Activated CD4-positive, alpha-beta T cell treated with anti-CD3 and anti-CD28 coated beads, Interleukin-2, amount 10 ng/mL, durations not matched to agents 24 days and 14 days (primary cell): Measurements from ENCODE around the gene TRIM65. TPM values are rescaled to one million over a fixed set of nuclear protein-coding genes. Genes with fewer than 3 reads are reported as not detected.
A peak's percentile ranks its signal among the peaks of the same experiment; 100 is the strongest.

Experiments
- DNase-seq: peaks from one replicate; pipeline ENCODE4 v3.0.0; 2022
- H3K27ac Mint-ChIP-seq: one replicate; pipeline ENCODE4 v1.8.0; 2022; ENCODE audit warnings: mild to moderate bottlenecking, mixed read lengths
- H3K27me3 Mint-ChIP-seq: one replicate; pipeline ENCODE4 v1.8.0; 2022; ENCODE audit warnings: mixed read lengths
- H3K36me3 Mint-ChIP-seq: one replicate; pipeline ENCODE4 v1.8.0; 2022; ENCODE audit warnings: low read depth, mild to moderate bottlenecking, mixed read lengths
- H3K4me1 Mint-ChIP-seq: one replicate; pipeline ENCODE4 v1.8.0; 2021; ENCODE audit warnings: mixed read lengths
- H3K4me3 Mint-ChIP-seq: one replicate; pipeline ENCODE4 v1.8.0; 2022; ENCODE audit warnings: mild to moderate bottlenecking, moderate library complexity, mixed read lengths
- H3K9me3 Mint-ChIP-seq: one replicate; pipeline ENCODE4 v1.8.0; 2021; ENCODE audit warnings: mixed read lengths
- intact Hi-C: fragments of 100-400 bp; cut with micrococcal nuclease; formaldehyde crosslinking; loops from one replicate; pipeline ENCODE4 v1.15.1; 2023
- total RNA-seq: library from RNA; stranded (reverse); gene quantifications from 2 replicates; pipeline ENCODE4 v1.2.3, GENCODE V29; 2022

TRIM65 gene
- total RNA-seq, 1 donor from 2014 or later: 48.1 TPM

DNA sequence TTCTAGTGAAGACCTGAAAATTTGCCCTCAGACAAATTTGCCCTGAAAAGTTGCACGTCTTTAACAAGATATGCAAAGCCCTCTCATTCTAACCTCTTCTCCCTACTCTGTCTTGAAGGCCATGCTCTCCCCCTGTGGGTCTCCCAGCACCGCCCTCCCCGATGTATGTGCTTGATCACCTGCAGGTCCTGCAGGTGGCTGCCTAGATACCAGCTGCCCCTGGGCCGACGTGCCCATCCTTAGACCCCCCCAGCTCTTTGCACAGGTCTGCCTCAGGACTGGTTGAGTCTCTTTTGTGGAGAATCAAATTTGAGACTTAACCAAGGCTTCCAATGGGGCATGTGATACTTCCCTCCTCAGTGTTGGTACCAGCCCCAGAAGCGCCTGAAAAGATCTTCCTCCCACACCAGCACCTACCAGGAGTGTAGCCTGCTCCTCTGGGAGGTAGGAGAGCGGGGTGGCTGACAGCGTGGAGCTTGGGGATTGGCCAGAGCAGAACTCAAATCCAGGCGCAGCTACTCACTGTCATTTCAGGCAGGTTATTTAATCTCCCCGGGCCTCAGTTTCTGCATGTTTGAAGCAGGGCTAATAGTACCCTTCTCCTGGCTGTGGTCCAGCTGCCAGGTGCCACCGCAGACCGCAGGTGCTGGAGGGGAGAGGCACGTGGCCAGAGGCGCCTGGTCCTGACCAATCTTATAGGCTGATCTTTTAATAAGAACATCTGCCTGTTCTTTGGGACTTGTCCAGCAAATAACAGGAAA lies 12.5 kb upstream of the TRIM65 start:
- H3K4me1 Mint-ChIP-seq: peaks cover 9% of the 10 kb centered on the region

DNA sequence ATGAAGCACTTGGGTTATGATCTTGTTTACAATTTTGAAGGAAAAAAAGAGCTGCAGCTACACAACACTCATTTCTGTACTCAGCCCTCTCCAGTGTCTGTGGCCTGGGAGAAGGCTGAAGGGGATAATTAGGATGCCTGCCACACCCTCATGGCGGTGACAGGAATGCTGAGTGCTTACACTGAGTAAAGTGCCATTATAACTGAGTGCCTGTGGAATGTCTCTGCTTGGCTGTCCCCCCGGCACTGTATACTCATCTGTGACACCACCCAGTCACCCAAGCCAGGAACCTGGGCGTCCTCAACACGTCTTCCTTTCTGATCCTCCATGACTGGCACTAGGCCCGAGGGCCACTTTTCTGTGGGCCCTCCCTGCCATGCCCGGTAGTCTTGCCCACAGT lies 11.4 kb upstream of the TRIM65 start:
- H3K27me3 Mint-ChIP-seq: no peaks in the 10 kb centered on the region
- no peak overlapping the region for H3K4me3 Mint-ChIP-seq
- peaks cover 12% of the 10 kb centered on the region for H3K4me1 Mint-ChIP-seq
- peaks cover 6% of the 10 kb centered on the region for H3K36me3 Mint-ChIP-seq
- H3K27ac Mint-ChIP-seq: no peak overlapping the region
- DNase-seq: no peak
- no peaks in the 10 kb centered on the region for H3K9me3 Mint-ChIP-seq
- intact Hi-C loops: loop anchor here (10.0 kb wide), 2 partner anchors 167 to 197 kb away; partner anchors contain the start of genes EXOC7, GALR2, SRP68 and ZACN

More for the DNA sequence above, 12.5 kb upstream of the TRIM65 start:
- Mint-ChIP-seq H3K9me3 (no peaks in the 10 kb centered on the region), H3K27ac (no peak overlapping the region), H3K36me3 (peaks cover 6% of the 10 kb centered on the region), H3K27me3 (no peaks in the 10 kb centered on the region), H3K4me3 (no peak overlapping the region)
- intact Hi-C loops: loop anchor here (10.0 kb wide), 2 partner anchors 166 to 196 kb away; partner anchors contain the start of genes EXOC7, GALR2, SRP68 and ZACN
- DNase-seq: no peak

DNA sequence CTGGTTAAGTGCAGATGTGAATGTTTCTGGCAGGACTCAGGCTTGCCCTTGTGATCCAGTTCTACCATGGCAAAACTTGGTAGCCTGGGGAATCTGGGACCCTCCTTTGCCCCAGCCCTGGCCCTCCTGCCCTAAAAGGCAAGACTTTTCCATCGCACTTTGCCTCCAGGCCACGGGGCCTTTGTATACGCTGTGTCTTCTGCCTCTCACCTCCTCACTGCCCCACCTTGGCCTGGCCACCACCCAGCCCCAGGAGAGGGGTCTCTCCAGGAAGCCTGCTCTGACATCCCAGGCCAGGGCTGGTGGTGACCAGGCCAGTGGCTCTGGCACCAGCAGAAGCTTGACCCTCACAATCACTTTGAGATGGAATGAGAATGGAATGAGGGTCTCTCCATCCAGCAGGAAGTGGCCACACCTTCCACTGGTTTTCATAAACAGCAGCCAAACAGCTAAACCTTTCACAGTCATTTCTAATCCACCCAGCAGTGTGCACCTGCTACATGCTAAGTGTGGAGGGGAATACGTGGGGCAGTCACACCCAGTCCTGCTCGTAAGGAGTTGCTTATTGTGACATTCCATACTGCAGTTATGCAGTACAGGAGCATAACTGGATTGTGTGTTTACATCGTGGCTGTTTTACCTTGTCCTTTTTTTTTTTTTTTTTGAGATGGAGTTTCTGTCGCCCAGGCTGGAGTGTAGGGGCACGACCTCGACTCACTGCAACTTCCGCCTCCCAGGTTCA lies 9.6 kb upstream of the TRIM65 start:
- Mint-ChIP-seq H3K27me3 (no peaks in the 10 kb centered on the region), H3K27ac (peak overlapping the region; percentile 78), H3K36me3 (peaks cover 14% of the 10 kb centered on the region), H3K9me3 (no peaks in the 10 kb centered on the region), H3K4me3 (peak overlapping the region; percentile 55), H3K4me1 (peaks cover 12% of the 10 kb centered on the region)
- no peak for DNase-seq
- intact Hi-C loops: loop anchor here (10.0 kb wide), 2 partner anchors 168 to 198 kb away; partner anchors contain the start of genes EXOC7, GALR2, SRP68 and ZACN

DNA sequence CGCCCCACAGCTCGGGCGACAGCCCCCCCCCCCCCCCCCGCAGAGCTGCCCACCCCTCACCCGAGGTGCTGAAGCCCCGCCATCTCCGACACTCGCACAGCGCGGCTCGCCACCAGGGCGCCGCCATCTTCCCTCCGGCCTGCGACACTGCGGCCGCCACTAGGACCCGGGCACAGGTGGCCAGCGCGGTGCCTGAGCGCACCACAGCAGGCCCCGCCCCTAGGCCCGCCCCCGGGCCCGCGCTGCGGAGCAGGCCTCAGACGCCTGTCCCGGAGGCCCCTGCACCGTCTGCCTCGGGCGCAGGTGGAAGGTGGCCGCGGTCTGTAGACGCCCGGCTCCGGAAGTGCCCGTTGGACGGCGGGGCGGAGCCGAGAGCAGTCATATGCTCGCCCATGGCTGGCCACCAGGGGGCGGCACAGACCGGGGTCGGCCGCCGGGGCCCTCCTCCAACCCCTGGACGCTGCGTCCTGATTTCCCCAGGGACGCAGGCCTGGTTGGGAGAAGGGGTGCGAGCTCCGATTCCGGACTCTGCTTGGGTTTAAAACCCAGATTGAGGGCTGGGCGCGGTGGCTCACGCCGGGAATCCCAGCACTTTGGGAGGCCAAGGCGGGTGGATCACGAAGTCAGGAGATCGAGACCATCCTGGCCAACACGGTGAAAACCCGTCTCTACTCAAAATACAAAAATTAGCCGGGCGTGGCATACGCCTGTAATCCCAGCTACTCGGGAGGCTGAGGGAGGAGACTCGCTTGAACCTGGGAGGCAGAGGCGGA lies 8.2 kb upstream of the TRIM65 start, which contains the start of gene MRPL38:
Gene MRPL38, minus strand, starts transcription at position 136 of the 773 bp plus-strand sequence. Its CDS starts 9 bp downstream, at position 127.
- H3K4me3 Mint-ChIP-seq: peak within 1 kb of the TSS; percentile 97
- H3K27ac Mint-ChIP-seq: peak within 1 kb of the TSS; percentile 93
- H3K4me1 Mint-ChIP-seq: peaks cover 12% of the 10 kb centered on the region
- no peaks in the 10 kb centered on the region for H3K27me3 Mint-ChIP-seq
- no peaks in the 10 kb centered on the region for H3K9me3 Mint-ChIP-seq
- H3K36me3 Mint-ChIP-seq: peaks cover 18% of the 10 kb centered on the region
- intact Hi-C loops: loop anchor here (1.0 to 10.0 kb wide), 7 partner anchors 9 to 200 kb away; partner anchors contain the start of genes ACOX1, EXOC7, FBF1 and GALR2
- peak; percentile 99 for DNase-seq

DNA sequence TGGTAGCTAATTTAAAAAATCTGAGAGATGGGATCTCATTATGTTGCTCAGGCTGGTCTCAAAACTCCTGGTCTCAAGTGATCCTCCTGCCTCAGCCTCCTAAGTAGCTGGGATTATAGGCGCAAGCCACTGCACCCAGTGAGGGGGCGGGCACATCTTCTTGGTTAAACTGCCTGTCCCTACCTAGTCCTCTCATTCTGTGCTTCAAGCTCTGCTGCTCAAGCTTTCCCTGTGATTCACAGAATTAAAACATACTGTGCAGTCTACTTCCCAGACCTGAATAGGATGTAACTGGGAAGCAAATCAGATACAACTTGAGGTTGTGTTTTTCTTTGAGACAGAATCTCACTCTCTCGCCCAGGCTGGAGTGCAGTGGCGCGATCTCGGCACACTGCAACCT lies 5.7 kb upstream of the TRIM65 start:
- no peaks in the 10 kb centered on the region for H3K27me3 Mint-ChIP-seq
- no peak overlapping the region for H3K27ac Mint-ChIP-seq
- no peaks in the 10 kb centered on the region for H3K9me3 Mint-ChIP-seq
- no peak for DNase-seq
- H3K4me3 Mint-ChIP-seq: no peak overlapping the region
- H3K36me3 Mint-ChIP-seq: peaks cover 25% of the 10 kb centered on the region
- intact Hi-C loops: loop anchor here (10.0 kb wide), 2 partner anchors 172 to 202 kb away; partner anchors contain the start of genes EXOC7, GALR2, SRP68 and ZACN
- peaks cover 14% of the 10 kb centered on the region for H3K4me1 Mint-ChIP-seq

DNA sequence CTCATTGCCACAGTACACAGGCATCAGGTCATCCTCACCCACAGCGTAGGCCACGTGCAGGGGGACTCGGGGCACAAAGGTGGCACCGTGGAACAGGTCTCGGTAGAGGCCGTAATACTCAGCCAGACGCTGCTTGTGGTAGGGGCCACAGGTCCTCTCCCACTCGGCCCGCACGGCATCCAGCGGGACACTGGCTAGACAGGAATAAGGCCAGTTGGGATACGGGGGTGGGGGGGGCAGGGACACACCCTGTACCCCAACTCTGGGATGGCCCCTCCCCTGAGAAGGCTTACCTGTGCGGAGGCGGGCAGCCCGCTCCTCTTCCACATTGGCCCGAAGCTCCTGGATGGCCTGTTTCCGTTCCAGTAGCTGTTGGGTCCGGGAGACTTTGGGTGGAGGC lies 5.0 kb upstream of the TRIM65 start:
- Mint-ChIP-seq H3K9me3 (no peaks in the 10 kb centered on the region), H3K4me1 (peaks cover 16% of the 10 kb centered on the region), H3K27me3 (no peaks in the 10 kb centered on the region), H3K36me3 (peaks cover 25% of the 10 kb centered on the region), H3K4me3 (no peak overlapping the region), H3K27ac (no peak overlapping the region)
- intact Hi-C loops: loop anchor here (10.0 kb wide), 2 partner anchors 173 to 203 kb away; partner anchors contain the start of genes EXOC7, GALR2, SRP68 and ZACN
- no peak for DNase-seq

DNA sequence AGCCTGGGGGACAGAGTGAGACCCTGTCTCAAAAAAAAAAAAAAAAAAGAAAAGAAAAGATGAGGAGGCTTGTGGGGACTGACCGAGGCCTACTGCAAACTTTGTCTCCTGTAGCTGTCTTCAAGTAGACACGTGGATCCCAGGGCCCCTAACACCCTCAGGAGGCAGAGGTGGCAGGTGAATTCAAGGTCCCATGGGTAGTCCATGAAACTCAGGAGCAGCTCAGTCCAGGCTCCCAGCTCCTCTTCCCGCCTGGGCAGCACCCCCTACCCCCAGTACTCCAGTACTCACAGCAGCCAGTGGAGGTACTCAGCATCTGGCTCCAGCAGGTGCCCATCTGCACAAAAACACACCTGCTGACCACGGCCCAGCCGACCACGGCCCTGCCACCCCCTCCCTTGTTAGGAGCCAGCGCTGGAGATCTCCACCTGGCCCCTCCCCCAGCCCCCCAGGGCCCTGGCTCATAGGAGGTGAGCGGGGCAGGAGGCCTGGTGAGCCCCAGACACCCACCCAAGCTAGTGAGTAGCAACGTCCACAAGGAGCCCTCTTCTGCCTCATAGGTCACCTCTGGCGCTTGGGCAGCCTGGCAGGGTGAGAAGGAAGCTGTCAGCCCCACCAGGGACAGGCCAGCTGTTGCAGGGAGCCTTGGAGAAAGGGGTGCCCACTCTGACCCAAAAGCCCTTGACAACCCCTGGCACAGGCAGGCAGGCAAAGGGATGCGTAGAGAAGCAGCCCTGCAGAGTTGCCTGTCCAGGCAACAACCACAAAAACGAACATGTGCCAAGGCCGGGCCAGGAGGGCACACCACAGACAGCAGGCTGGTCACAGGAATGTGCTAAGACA lies 4.2 kb upstream of the TRIM65 start:
- Mint-ChIP-seq H3K27ac (no peak overlapping the region), H3K36me3 (peaks cover 25% of the 10 kb centered on the region), H3K4me1 (peaks cover 11% of the 10 kb centered on the region), H3K4me3 (no peak overlapping the region), H3K9me3 (no peaks in the 10 kb centered on the region), H3K27me3 (no peaks in the 10 kb centered on the region)
- intact Hi-C loops: loop anchor here (10.0 kb wide), 2 partner anchors 174 to 204 kb away; partner anchors contain the start of genes EXOC7, GALR2, SRP68 and ZACN
- DNase-seq: peak; percentile 53

DNA sequence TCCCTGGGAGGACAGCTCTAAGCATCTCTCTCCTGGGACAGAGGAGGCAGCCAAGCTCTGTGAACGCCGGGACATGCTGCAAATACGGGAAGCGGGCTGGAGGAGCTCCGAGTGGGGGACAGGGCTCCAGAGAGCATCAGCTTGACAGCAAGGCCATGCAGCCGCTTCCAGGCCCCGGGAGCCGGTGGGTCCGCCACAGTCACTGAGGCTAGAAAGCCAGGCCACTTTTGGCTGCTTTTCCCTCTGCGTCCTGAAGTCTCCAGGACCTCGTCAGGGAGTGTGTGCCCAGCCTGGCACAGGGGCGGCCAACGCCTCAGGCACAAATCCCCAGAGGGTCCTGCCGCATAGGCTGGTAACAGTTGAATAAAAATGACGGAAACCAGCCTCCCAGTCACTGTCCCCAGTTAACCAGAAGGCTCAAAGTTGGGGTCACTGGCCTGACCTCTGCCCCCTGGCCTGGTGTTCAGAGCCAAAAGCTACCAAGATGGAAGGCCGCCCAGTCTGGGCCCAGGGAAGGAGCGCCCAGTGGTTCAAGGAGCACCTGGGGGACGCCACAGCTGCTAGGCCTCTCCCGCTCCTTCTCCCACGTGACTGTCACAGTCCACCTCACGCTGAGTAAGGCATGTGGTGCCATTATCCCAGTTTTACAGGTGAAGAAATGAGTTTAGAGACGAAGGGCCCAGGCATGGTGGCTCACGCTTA lies 3.2 kb upstream of the TRIM65 start:
- H3K36me3 Mint-ChIP-seq: peaks cover 33% of the 10 kb centered on the region
- H3K27ac Mint-ChIP-seq: no peak overlapping the region
- H3K9me3 Mint-ChIP-seq: no peaks in the 10 kb centered on the region
- H3K27me3 Mint-ChIP-seq: no peaks in the 10 kb centered on the region
- H3K4me3 Mint-ChIP-seq: no peak overlapping the region
- no peak for DNase-seq
- intact Hi-C loops: loop anchor here (5.0 to 10.0 kb wide), 3 partner anchors 123 to 205 kb away; partner anchors contain the start of genes EXOC7, GALR2, SRP68 and ZACN
- peaks cover 17% of the 10 kb centered on the region for H3K4me1 Mint-ChIP-seq

DNA sequence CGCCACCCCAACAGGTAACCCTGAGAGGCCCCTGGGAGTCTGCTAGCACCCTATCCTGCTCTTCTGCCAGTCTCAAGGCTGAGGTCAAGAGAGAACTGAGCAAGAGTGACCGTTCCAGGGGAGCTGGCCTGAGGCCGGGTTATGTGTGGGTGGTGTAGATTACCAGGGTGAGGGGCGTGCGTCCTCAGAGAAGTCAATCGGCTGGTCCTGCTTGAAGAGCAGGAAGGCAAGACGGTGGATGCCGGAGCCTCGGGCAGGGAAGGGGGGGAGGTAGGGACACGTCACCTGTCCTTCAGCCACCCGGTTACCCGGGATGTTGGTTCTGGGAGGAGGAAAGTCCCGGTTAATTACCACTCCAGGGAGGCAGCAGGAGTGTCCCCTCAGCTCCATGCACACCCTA lies 2.6 kb upstream of the TRIM65 start:
- H3K4me3 Mint-ChIP-seq: no peak overlapping the region
- DNase-seq: no peak
- no peaks in the 10 kb centered on the region for H3K27me3 Mint-ChIP-seq
- H3K36me3 Mint-ChIP-seq: peaks cover 31% of the 10 kb centered on the region
- intact Hi-C loops: loop anchor here (5.0 kb wide), 1 partner anchor 122 kb away; a partner anchor contains a TSS
- no peak overlapping the region for H3K27ac Mint-ChIP-seq
- peaks cover 18% of the 10 kb centered on the region for H3K4me1 Mint-ChIP-seq
- H3K9me3 Mint-ChIP-seq: no peaks in the 10 kb centered on the region

DNA sequence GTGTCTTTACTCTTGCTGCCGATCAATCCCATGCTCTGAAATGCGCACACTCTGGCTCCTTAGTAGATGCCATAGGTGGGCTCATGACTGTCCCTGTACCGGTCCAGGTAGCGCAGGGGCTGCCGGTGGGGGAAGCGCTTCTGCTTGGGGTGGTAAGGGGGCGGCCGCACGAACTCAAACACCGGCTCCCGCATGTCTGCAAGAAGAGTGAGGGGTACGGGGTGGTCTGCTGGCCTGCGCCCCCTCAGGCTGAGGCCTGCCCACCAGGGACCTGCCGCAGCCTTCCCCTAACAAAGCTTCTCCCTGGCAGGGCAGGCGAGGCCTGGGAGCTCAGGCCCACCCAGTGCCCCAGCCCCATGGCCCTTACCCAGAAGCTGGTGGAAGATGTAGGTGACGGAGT lies 2.0 kb upstream of the TRIM65 start:
- Mint-ChIP-seq H3K4me1 (peaks cover 20% of the 10 kb centered on the region), H3K4me3 (no peak overlapping the region), H3K9me3 (no peaks in the 10 kb centered on the region), H3K27me3 (no peaks in the 10 kb centered on the region), H3K36me3 (peaks cover 34% of the 10 kb centered on the region), H3K27ac (no peak overlapping the region)
- no peak for DNase-seq
- intact Hi-C loops: loop anchor here (5.0 kb wide), 1 partner anchor 121 kb away; a partner anchor contains a TSS

DNA sequence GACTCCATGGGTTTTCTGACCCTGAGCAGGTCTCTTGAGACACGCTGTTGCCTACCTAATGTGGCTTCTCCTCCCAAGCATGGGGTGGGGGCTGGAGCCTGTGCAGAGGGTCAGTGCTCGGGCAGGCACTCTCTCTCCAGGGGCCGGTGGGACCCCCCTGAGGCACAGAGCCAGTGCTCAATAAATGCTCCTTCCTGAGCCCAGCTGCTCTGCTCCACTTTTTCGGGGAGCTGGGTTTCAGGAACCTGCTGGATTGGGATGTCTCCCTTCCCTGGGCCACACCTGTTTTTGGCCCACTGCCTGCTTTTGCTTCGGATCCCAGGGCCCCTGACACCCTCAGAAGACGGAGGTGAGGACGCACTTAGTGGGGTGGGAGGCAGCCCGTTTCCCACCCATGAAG lies 1.3 kb upstream of the TRIM65 start:
- Mint-ChIP-seq H3K36me3 (peaks cover 35% of the 10 kb centered on the region), H3K27ac (peak overlapping the region; percentile 25), H3K4me1 (peaks cover 22% of the 10 kb centered on the region), H3K27me3 (no peaks in the 10 kb centered on the region), H3K9me3 (no peaks in the 10 kb centered on the region), H3K4me3 (peak overlapping the region; percentile 72)
- no peak for DNase-seq
- intact Hi-C loops: loop anchor here (5.0 kb wide), 1 partner anchor 121 kb away; a partner anchor contains a TSS
